HEK293 (cell line): ENCODE results near the gene DICER1.

Source experiments
- CTCF ChIA-PET: fragments of 350-600 bp; formaldehyde crosslinking; extraction: SDS; loops from one replicate; lab custom pipeline; 2021; ENCODE audit warnings: antibody characterized with exemption; lab: Yijun Ruan, JAX
- POLR2A ChIA-PET: fragments of 300-600 bp; formaldehyde crosslinking; extraction: SDS; loops from one replicate; lab custom pipeline; 2020; ENCODE audit warnings: antibody characterized with exemption, inconsistent platforms; lab: Yijun Ruan, JAX
- H3K27ac ChIP-seq: fragments of 200-500 bp; sonication (Bioruptor generic); 2 replicates; pipeline ENCODE4 v1.5.1; 2014; ENCODE audit warnings: low read depth, low read length, control low read depth, inconsistent platforms; ENCODE audit errors: extremely low read depth
- H3K36me3 ChIP-seq, 2 experiments: fragments of 200-500 bp in 1 of 2; sonication (Bioruptor generic) in 1 of 2; 1 replicate in 1 of 2; 2 replicates in 1 of 2; pipeline ENCODE4 v1.5.1; 2014 to 2017; ENCODE audit warnings: inconsistent platforms in 2 of 2, low read length in 2 of 2; ENCODE audit not compliant: control insufficient read depth in 2 of 2, insufficient read depth in 1 of 2
- H3K4me1 ChIP-seq: fragments of 200-500 bp; sonication (Bioruptor generic); 2 replicates; pipeline ENCODE4 v1.5.1; 2014; ENCODE audit warnings: mild to moderate bottlenecking, low read length, inconsistent platforms; ENCODE audit not compliant: control insufficient read depth, insufficient read depth
- H3K4me3 ChIP-seq: 2 replicates; pipeline ENCODE4 v1.5.1; 2011; ENCODE audit warnings: low read depth, mild to moderate bottlenecking, control low read depth, low read length, moderate library complexity
- H3K9me3 ChIP-seq: fragments of 200-500 bp; sonication (Bioruptor generic); 2 replicates; pipeline ENCODE4 v1.5.1; 2014; ENCODE audit warnings: low read depth, low read length, inconsistent platforms; ENCODE audit not compliant: control insufficient read depth, insufficient read depth
- AEBP2 ChIP-seq: fragments of 450-650 bp; formaldehyde crosslinking; IDR thresholded peaks from 2 replicates; pipeline ENCODE4 v1.5.1; 2016; ENCODE audit warnings: missing biosample characterization, missing genetic modification characterization, borderline replicate concordance
- BCL11B ChIP-seq: fragments of 450-650 bp; formaldehyde crosslinking; IDR thresholded peaks from 2 replicates; pipeline ENCODE4 v1.5.1; 2016; ENCODE audit warnings: low read depth, missing biosample characterization, missing genetic modification characterization
- ELK4 ChIP-seq: IDR thresholded peaks from 2 replicates; pipeline ENCODE4 v1.6.1; 2011; ENCODE audit warnings: mild to moderate bottlenecking, low read depth, low read length, borderline replicate concordance
- HIC1 ChIP-seq: fragments of 450-650 bp; formaldehyde crosslinking; IDR thresholded peaks from 2 replicates; pipeline ENCODE4 v1.5.1; 2016; ENCODE audit warnings: missing biosample characterization, missing genetic modification characterization
- IKZF3 ChIP-seq: fragments of 450-650 bp; IDR thresholded peaks from 2 replicates; pipeline ENCODE4 v1.5.0; 2018; ENCODE audit warnings: missing biosample characterization, mild to moderate bottlenecking, missing genetic modification characterization, moderate library complexity
- KLF1 ChIP-seq: fragments of 450-650 bp; formaldehyde crosslinking; IDR thresholded peaks from 2 replicates; pipeline ENCODE4 v1.5.1; 2016; ENCODE audit warnings: missing biosample characterization, missing genetic modification characterization
- RBAK ChIP-seq: fragments of 450-650 bp; formaldehyde crosslinking; IDR thresholded peaks from 2 replicates; pipeline ENCODE4 v1.5.1; 2016; ENCODE audit warnings: missing biosample characterization, missing genetic modification characterization
- TCF7L2 ChIP-seq: IDR thresholded peaks from 2 replicates; pipeline ENCODE4 v1.6.1; 2011; ENCODE audit warnings: low read depth, mild to moderate bottlenecking, inconsistent platforms, low read length, moderate library complexity, borderline replicate concordance
- ZBTB49 ChIP-seq: fragments of 450-650 bp; formaldehyde crosslinking; IDR thresholded peaks from 2 replicates; pipeline ENCODE4 v1.5.1; 2016; ENCODE audit warnings: missing biosample characterization, missing genetic modification characterization, low read depth
- ZIC2 ChIP-seq: fragments of 450-650 bp; formaldehyde crosslinking; IDR thresholded peaks from 2 replicates; pipeline ENCODE4 v1.5.1; 2016; ENCODE audit warnings: missing biosample characterization, missing genetic modification characterization
- ZNF114 ChIP-seq: fragments of 450-650 bp; formaldehyde crosslinking; IDR thresholded peaks from 2 replicates; pipeline ENCODE4 v1.5.0; 2017; ENCODE audit warnings: missing biosample characterization, missing genetic modification characterization
- ZNF16 ChIP-seq: fragments of 450-650 bp; formaldehyde crosslinking; IDR thresholded peaks from 2 replicates; pipeline ENCODE4 v1.5.1; 2016; ENCODE audit warnings: low read depth, missing biosample characterization, missing genetic modification characterization
- ZNF223 ChIP-seq: fragments of 450-650 bp; formaldehyde crosslinking; IDR thresholded peaks from 2 replicates; pipeline ENCODE4 v1.5.1; 2016; ENCODE audit warnings: missing biosample characterization, missing genetic modification characterization
- ZNF302 ChIP-seq: fragments of 450-650 bp; formaldehyde crosslinking; IDR thresholded peaks from 2 replicates; pipeline ENCODE4 v1.5.1; 2016; ENCODE audit warnings: missing biosample characterization, missing genetic modification characterization, low read depth
- ZNF350 ChIP-seq: fragments of 450-650 bp; formaldehyde crosslinking; IDR thresholded peaks from 2 replicates; pipeline ENCODE4 v1.5.0; 2017; ENCODE audit warnings: missing biosample characterization, mild to moderate bottlenecking, missing genetic modification characterization
- ZNF37A ChIP-seq: fragments of 450-650 bp; IDR thresholded peaks from 2 replicates; pipeline ENCODE4 v1.5.1; 2018; ENCODE audit warnings: missing biosample characterization, missing genetic modification characterization
- ZNF433 ChIP-seq: fragments of 450-650 bp; formaldehyde crosslinking; IDR thresholded peaks from 2 replicates; pipeline ENCODE4 v1.5.1; 2016; ENCODE audit warnings: missing biosample characterization, missing genetic modification characterization, low read depth
- ZNF544 ChIP-seq: fragments of 450-650 bp; formaldehyde crosslinking; IDR thresholded peaks from 2 replicates; pipeline ENCODE4 v1.5.0; 2017; ENCODE audit warnings: missing biosample characterization, missing genetic modification characterization
- ZNF558 ChIP-seq: fragments of 450-650 bp; formaldehyde crosslinking; IDR thresholded peaks from 2 replicates; pipeline ENCODE4 v1.5.1; 2016; ENCODE audit warnings: missing biosample characterization, missing genetic modification characterization
- ZNF585B ChIP-seq: fragments of 450-650 bp; formaldehyde crosslinking; IDR thresholded peaks from 2 replicates; pipeline ENCODE4 v1.5.1; 2016; ENCODE audit warnings: missing biosample characterization, missing genetic modification characterization
- ZNF621 ChIP-seq: fragments of 450-650 bp; formaldehyde crosslinking; IDR thresholded peaks from 2 replicates; pipeline ENCODE4 v1.5.1; 2017; ENCODE audit warnings: missing biosample characterization, missing genetic modification characterization
- ZNF626 ChIP-seq: fragments of 450-650 bp; sonication (Bioruptor Pico); formaldehyde crosslinking; IDR thresholded peaks from 2 replicates; pipeline ENCODE4 v1.5.1; 2018; ENCODE audit warnings: missing biosample characterization, missing genetic modification characterization, inconsistent platforms
- ZNF658 ChIP-seq: fragments of 450-650 bp; formaldehyde crosslinking; IDR thresholded peaks from 2 replicates; pipeline ENCODE4; 2016; ENCODE audit warnings: missing biosample characterization, missing genetic modification characterization
- ZNF660 ChIP-seq: fragments of 450-650 bp; IDR thresholded peaks from 2 replicates; pipeline ENCODE4 v1.5.1; 2018; ENCODE audit warnings: missing biosample characterization, mild to moderate bottlenecking, missing genetic modification characterization
- ZSCAN4 ChIP-seq: fragments of 450-650 bp; formaldehyde crosslinking; IDR thresholded peaks from 2 replicates; pipeline ENCODE4 v1.5.1; 2017; ENCODE audit warnings: missing biosample characterization, missing genetic modification characterization

The DICER1 gene

GRCh38 chr14:95157327-95158189, at the start of gene DICER1 (continued):
- TF ChIP-seq AEBP2 (tag by site-specific recombination) (no peak), ZNF621 (tag by site-specific recombination) (no peak), ZNF114 (no peak), RBAK (no peak), ZNF585B (tag by site-specific recombination) (no peak), ELK4 (no peak), ZSCAN4 (tag by site-specific recombination) (no peak), ZNF626 (tag by site-specific recombination) (no peak), IKZF3 (peak; percentile 98), ZNF16 (tag by site-specific recombination) (no peak)

DNA sequence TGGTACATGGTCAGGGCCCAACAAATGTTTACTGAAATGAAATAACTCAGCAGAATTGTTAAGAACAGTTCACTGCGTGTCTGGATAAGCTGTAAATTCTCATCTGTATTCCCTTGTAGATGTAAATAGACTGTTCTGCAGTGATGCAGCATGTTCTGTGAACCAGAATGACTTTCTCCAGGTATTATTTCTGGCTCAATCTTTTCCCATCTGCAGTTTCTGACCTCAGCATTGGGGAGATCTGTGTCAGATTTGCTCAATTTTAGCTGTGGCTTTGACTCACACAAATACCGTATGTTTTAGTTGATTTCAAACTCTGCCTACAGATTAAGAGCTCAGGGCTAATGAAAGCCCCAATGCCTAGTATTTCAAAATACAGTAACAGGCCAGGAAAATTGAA, 49.2 kb upstream of the DICER1 start:
- Histone ChIP-seq H3K4me1 (no peaks in the 10 kb centered on the region), H3K27ac (no peak overlapping the region), H3K4me3 (no peak overlapping the region)
- POLR2A ChIA-PET = no interaction called here
- TF ChIP-seq HIC1 (tag by site-specific recombination) (no peak), ZIC2 (tag by site-specific recombination) (no peak), ZNF544 (tag by site-specific recombination) (no peak), ZNF223 (no peak)
- TF ChIP-seq, all 188 proteins: peak for 0
- Histone ChIP-seq H3K9me3 (no peaks in the 10 kb centered on the region), H3K36me3 (peaks cover 0 to 7% of the 10 kb centered on the region in 2 experiments; a peak in 1 of 3 replicates)
- CTCF ChIA-PET = no interaction called here

DNA sequence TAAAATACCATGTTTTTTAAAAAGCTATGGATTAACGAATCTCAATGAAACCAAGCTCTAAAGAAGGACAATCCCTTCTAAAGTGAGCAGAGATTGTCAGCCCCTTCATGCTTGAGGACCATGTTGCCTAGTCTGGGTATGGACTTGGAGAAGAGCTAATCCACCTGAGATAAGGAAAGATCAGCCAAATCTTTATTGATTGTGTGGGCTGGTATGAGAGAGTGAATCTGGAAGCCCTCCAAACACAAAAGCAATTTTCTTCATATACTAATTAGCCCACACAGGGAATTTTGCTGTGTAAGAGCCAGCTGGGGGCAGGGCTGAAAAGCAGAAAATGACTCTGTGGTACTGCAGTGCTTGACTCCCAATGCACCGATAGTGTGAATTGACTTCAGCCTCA, 47.4 kb upstream of the DICER1 start:
- ChIA-PET POLR2A (no interaction called here), CTCF (no interaction called here)
- TF ChIP-seq ZNF433 (tag by site-specific recombination) (no peak), ZNF37A (tag by site-specific recombination) (no peak), KLF1 (tag by site-specific recombination) (no peak), ZBTB49 (tag by site-specific recombination) (no peak), ZNF350 (tag by site-specific recombination) (no peak), ZNF558 (no peak), ZNF658 (tag by site-specific recombination) (no peak), ZNF302 (tag by site-specific recombination) (no peak), TCF7L2 (no peak), BCL11B (no peak), ZNF660 (no peak)

More for the DNA sequence above, 47.4 kb upstream of the DICER1 start:
- Histone ChIP-seq H3K27ac (no peak overlapping the region), H3K36me3 (peaks cover 0 to 7% of the 10 kb centered on the region in 2 experiments; a peak in 1 of 3 replicates), H3K9me3 (no peaks in the 10 kb centered on the region), H3K4me1 (no peaks in the 10 kb centered on the region), H3K4me3 (no peak overlapping the region)
